Skin epidermis (tissue), 12 donors: ENCODE measurements around the gene DNAJC6.
"Not testable (repeated sequence)": the region's sequence is repeated elsewhere in the genome, so short reads cannot be mapped to it uniquely, and the experiment has no call there.

Experiments
- H3K27ac ChIP-seq, 21 experiments: fragments of 200-600 bp; sonication (generic) in 11 of 21; one replicate each; pipeline ENCODE4 v1.5.0; 2020; ENCODE audit warnings: mild to moderate bottlenecking in 3 of 21, inconsistent platforms in 2 of 21, moderate library complexity in 2 of 21
- H3K4me3 ChIP-seq, 7 experiments: fragments of 200-600 bp; sonication (generic) in 2 of 7; one replicate each; pipeline ENCODE4 v1.5.0; 2020; ENCODE audit warnings: inconsistent platforms in 2 of 7, mild to moderate bottlenecking in 2 of 7, moderate library complexity in 1 of 7

The DNAJC6 gene

DNA sequence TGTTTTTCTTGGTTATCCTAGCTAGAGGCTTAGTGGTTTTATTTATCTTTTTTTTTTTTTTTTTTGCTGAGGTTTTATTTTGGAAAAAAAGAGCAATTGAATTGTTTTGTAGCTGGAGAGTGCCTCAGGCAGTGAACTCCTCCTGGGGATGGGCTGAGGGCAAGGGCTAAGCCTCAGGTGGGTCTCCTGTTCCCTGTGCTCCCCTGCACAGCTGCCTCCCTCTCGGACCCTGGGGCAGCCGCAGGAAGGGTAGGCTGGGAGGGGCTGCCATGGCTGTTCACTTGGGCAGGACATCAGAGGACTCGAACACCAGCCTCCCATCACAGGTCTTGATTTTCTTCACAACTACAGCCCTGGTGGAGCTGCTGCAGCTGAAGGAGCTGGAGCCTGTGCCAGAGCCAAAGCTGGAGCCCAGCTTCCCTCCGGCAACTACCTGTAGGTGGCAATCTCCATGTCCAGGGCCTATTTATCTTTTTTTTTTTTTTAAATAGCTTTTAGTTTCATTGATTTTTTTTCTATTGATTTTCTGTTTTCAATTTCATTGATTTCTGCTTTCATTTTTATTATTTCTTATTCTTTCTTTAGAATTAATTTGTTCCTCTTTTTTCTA is 140.0 kb downstream of the DNAJC6 start:
- Histone ChIP-seq H3K27ac (no peak overlapping the region), H3K4me3 (no peak overlapping the region)

DNA sequence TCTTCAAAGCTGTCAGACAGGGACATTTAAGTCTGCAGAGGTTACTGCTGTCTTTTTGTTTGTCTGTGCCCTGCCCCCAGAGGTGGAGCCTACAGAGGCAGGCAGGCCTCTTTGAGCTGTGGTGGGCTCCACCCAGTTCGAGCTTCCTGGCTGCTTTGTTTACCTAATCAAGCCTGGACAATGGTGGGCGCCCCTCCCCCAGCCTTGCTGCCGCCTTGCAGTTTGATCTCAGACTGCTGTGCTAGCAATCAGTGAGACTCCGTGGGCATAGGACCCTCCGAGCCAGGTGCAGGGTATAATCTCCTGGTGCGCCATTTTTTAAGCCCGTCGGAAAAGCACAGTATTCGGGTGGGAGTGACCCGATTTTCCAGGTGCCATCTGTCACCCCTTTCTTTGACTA is 146.3 kb downstream of the DNAJC6 start:
- H3K4me3 ChIP-seq, H3K27ac ChIP-seq: not testable (repeated sequence)

DNA sequence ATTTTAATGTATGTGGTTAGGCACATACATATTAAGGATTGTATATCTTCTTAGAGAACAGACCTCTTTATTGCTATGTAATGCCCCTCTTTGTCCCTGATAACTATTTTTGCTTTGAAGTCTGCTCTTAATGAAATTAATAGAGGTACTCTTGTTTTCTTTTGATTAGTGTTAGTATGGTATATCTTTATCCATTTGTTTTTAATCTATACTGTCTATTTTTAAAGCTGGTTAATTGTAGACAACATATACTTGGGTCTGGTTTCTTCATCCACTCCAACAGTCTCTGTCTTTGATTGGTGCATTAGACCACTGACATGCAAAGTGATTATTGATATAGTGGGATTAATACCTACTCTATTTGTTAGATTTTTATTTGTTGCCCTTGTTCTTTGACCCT is 147.1 kb downstream of the DNAJC6 start:
- Histone ChIP-seq H3K4me3 (no peak overlapping the region), H3K27ac (no peak overlapping the region)

DNA sequence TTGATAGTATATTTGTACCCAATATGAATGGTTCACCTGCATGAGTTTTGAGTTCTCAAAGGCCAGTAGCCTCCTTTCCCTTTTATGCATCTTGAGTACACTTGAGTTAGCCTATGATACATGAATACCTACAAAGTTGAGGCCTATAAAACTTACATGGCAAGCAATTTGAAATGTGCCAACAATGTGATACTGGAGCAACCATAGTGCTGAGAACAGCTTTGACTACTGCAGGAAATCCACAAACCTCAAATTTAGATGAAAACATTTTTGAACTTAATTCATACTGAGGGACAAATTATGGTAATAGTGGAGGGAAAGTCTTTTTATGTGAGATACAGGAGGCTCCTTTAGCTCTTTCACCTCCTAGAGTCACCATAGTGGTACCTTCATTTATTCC is 148.5 kb downstream of the DNAJC6 start:
- no peak overlapping the region for H3K27ac ChIP-seq
- no peak overlapping the region for H3K4me3 ChIP-seq

DNA sequence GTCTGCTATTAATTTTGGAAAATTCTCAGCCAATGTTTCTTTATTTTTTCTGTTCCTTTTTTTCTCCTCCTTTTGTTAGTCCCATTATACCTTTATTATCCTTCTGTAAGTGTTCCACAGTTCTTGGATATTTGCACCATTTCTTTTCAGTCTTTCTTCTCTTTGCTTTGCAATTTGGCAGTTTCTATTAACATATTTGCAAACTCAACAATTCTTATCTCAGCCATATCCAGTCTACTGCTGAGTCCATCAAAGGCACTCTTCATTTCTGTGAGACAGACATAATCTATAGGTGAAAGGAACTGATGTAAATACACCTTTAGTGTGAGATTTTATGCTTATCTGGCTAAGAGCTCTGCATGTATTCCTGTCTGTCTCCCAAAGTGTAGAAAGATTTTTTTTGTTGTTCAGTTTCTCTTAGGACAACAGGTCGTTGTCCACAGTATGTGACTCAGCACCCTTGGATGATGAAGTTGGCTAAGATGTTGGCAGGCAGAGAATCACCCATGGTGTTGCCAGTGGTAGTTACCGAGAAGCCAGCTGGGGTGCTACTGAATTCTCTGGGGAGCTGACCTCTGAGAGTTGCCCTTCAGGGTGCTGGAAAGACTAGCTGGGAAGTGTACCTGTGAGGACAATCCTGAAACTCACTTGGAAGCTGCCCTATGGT is 149.5 kb downstream of the DNAJC6 start:
- H3K27ac ChIP-seq: no peak overlapping the region
- H3K4me3 ChIP-seq: no peak overlapping the region

DNA sequence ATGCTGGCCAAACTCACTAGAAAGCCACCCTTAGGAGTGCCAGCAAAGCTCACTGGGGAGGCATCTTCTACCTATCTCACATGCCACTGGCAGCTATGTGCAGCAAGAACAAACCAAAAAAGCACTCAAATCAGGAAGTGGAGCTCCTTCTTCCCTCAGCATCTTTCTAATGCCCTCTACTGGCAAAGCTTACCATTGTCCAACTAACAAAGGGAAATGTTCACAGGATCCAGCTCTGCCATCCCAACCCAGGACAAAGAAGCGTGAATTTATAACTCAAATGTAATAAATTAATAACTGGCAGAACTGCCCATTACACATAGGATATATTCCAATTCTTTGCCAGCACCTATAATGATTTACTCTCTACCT is 150.0 kb downstream of the DNAJC6 start:
- Histone ChIP-seq H3K4me3 (no peak overlapping the region), H3K27ac (no peak overlapping the region)
